Body of pancreas (tissue), 4 donors: ENCODE data around the gene CORIN. TPM values are rescaled to one million over a fixed set of nuclear protein-coding genes. Genes with fewer than 3 reads are reported as not detected.

Experiments used
- ATAC-seq: fragments of 150-250 bp; one replicate; pipeline ENCODE4 v1.9.1; 2016
- DNase-seq, 4 donors: peaks; one replicate each; pipeline ENCODE4 v3.0.0-alpha.2; 2019
- H3K27ac ChIP-seq, 4 donors: fragments of 200-600 bp; sonication (generic); 1 replicate in 3 of 4; 2 replicates in 1 of 4; pipeline versions ENCODE4 v1.5.1 to v1.6.1; 2016 to 2019; ENCODE audit warnings: mild to moderate bottlenecking in 1 of 4, mixed read lengths in 1 of 4, moderate library complexity in 1 of 4
- H3K27me3 ChIP-seq, 2 donors: fragments of 200-600 bp; sonication (generic); one replicate each; pipeline ENCODE4 v1.6.0; 2016; ENCODE audit warnings: mild to moderate bottlenecking in 1 of 2
- H3K36me3 ChIP-seq, 2 donors: fragments of 200-600 bp; sonication (generic); replicated peaks in 1 of 2; 2 replicates each; pipeline ENCODE4 v1.5.1; 2016; ENCODE audit warnings: low read depth in 2 of 2; ENCODE audit not compliant: insufficient read depth in 1 of 2
- H3K4me1 ChIP-seq: fragments of 200-600 bp; sonication (generic); one replicate; pipeline ENCODE4 v1.6.0; 2016
- H3K4me3 ChIP-seq, 2 donors: fragments of 200-600 bp; sonication (generic); 1 replicate in 1 of 2; 2 replicates in 1 of 2; pipeline ENCODE4 v1.5.1; 2016 to 2019
- H3K9me3 ChIP-seq, 3 donors: fragments of 200-600 bp; sonication (generic); 1 replicate in 2 of 3; 2 replicates in 1 of 3; pipeline ENCODE4 v1.5.1; 2016
- CTCF ChIP-seq, 7 experiments: fragments of 450-650 bp in 4 of 7; fragments of 200-600 bp in 3 of 7; sonication (generic) in 3 of 7; IDR thresholded peaks; one replicate each; pipeline ENCODE4 v1.5.1; 2016 to 2019; ENCODE audit warnings: antibody characterized with exemption in 7 of 7
- POLR2A ChIP-seq, 3 donors: fragments of 450-650 bp; IDR thresholded peaks; one replicate each; pipeline ENCODE4 v1.6.1; 2016; ENCODE audit warnings: antibody characterized with exemption in 3 of 3, mild to moderate bottlenecking in 2 of 3
- WGBS, 2 donors: methylation state at CpG; one replicate each; pipeline ENCODE4 v1.1.5; 2017; 5-methylcytosine and 5-hydroxymethylcytosine counted together
- intact Hi-C: fragments of 100-400 bp; cut with DNase I; formaldehyde crosslinking; loops from one replicate; pipeline ENCODE4 v1.15.1; 2023
- total RNA-seq, 2 donors: library from RNA; depleted of rRNA; stranded (reverse); fragments of >200 nt; gene quantifications; one replicate each; pipeline ENCODE4 v1.1.0, GENCODE V29; 2016

The CORIN gene
- total RNA-seq, 2 donors from 2014 or later: 0.33 to 1.3 TPM

GRCh38 chr4:47804598-47804997 lies 33.3 kb downstream of the CORIN start:
- TF ChIP-seq CTCF (IDR thresholded peaks at IDR 0.05) (no peak), POLR2A (IDR thresholded peaks at IDR 0.05) (no peak)
- H3K9me3 ChIP-seq: no peaks in the 10 kb centered on the region
- intact Hi-C loops: no loop called here
- H3K27ac ChIP-seq: no peak overlapping the region
- DNase-seq (no peak), ATAC-seq (no peak)
- H3K27me3 ChIP-seq: no peaks in the 10 kb centered on the region
- no peak overlapping the region for H3K4me3 ChIP-seq
- 84 to 93% methylated on average over 7 of the region's 7 CpGs for WGBS, 2 donors
- H3K36me3 ChIP-seq: no peaks in the 10 kb centered on the region
- no peaks in the 10 kb centered on the region for H3K4me1 ChIP-seq

DNA sequence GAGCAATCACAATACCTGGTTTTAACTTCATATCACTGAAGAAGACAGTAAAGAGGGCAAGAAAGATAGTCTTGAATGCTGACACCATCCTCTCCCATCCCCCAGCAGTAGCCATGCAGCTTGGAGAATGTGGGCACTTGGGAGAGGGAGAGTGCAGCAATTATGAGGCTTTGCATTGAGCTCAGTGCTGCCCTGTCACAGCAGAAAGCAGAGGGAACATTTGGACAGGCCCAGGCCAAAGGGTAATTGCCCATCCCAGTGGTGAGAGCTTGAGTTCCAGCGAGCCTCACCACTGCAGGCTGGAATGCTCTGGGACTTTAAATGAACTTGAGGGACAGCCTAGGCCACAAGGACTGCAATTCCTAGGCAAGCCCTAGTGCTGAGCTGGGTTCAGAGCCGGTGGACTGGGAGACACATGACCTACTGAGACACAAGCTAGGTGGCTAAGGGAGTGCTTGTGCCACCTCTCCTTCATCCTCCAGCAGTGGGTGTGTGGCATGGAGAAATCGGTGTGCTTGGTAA lies 36.3 kb downstream of the CORIN start:
- ATAC-seq (no peak), DNase-seq (no peak)
- no peaks in the 10 kb centered on the region for H3K4me1 ChIP-seq
- intact Hi-C loops: no loop called here
- H3K27me3 ChIP-seq: no peaks in the 10 kb centered on the region
- no peaks in the 10 kb centered on the region for H3K36me3 ChIP-seq
- WGBS, 2 donors: 76 to 82% methylated on average over 3 of the region's 3 CpGs
- H3K27ac ChIP-seq: no peak overlapping the region
- H3K9me3 ChIP-seq: no peaks in the 10 kb centered on the region
- TF ChIP-seq POLR2A (IDR thresholded peaks at IDR 0.05) (no peak), CTCF (IDR thresholded peaks at IDR 0.05) (no peak)
- H3K4me3 ChIP-seq: no peak overlapping the region

- WGBS, 2 donors: 37% methylated on average over 3 of the region's 3 CpGs
- Histone ChIP-seq H3K4me1 (no peaks in the 10 kb centered on the region), H3K27ac (no peak overlapping the region), H3K27me3 (no peaks in the 10 kb centered on the region), H3K36me3 (no peaks in the 10 kb centered on the region), H3K9me3 (no peaks in the 10 kb centered on the region), H3K4me3 (no peak overlapping the region)
- TF ChIP-seq POLR2A (IDR thresholded peaks at IDR 0.05) (no peak), CTCF (IDR thresholded peaks at IDR 0.05) (no peak)
- no peak for ATAC-seq
- intact Hi-C loops: no loop called here
- DNase-seq: no peak
These were observed 39.7 kb downstream of the CORIN start for GRCh38 chr4:47798165-47798564.

DNA sequence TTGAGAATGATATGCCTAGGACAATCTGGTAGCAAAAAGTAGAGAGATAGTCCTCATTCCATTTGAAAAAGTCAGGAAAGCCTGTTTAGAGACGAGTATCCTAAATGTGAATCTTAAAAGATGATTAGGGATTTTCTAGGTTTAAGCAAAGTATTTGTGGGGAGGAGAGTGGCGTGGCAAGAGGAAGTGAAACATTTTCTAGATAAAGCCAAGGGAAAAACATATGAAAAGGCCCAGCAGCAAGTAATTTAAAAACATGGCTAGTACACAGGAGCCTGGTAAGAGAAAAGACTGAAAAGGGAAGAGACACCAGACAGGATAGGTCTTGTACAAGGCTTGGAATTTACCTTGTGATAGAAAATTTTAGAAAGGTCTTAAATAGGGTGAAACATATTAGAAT lies 45.9 kb downstream of the CORIN start:
- Histone ChIP-seq H3K27ac (no peak overlapping the region), H3K27me3 (no peaks in the 10 kb centered on the region), H3K36me3 (no peaks in the 10 kb centered on the region), H3K4me1 (no peaks in the 10 kb centered on the region), H3K4me3 (no peak overlapping the region), H3K9me3 (no peaks in the 10 kb centered on the region)
- 71 to 78% methylated on average over 2 of the region's 2 CpGs for WGBS, 2 donors
- TF ChIP-seq CTCF (IDR thresholded peaks at IDR 0.05) (no peak), POLR2A (IDR thresholded peaks at IDR 0.05) (no peak)
- intact Hi-C loops: no loop called here
- DNase-seq (no peak), ATAC-seq (no peak)

DNA sequence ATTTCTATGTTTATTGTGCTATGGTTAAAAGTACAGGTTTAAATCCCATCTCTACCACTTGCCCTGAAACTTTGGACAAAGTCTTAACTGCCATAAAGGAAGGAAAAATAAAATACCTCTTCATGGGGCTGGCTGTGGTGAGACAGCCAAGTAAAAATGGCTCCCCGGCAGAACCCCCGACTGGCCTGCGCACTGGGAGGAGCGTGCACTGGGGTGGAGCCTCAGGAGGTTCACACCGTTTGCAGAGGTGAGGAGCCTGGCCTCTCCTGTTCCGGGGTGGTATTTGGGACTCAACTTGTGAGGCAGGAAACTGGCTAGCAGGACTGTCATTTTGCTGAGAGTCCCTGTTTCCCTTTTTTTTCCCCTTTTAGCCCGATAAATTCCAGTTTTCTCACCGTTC lies 47.8 kb downstream of the CORIN start:
- DNase-seq (no peak), ATAC-seq (no peak)
- WGBS, 2 donors: 87 to 89% methylated on average over 8 of the region's 8 CpGs
- Histone ChIP-seq H3K27ac (no peak overlapping the region), H3K9me3 (no peaks in the 10 kb centered on the region), H3K27me3 (no peaks in the 10 kb centered on the region), H3K4me1 (no peaks in the 10 kb centered on the region), H3K4me3 (no peak overlapping the region), H3K36me3 (no peaks in the 10 kb centered on the region)
- intact Hi-C loops: no loop called here
- TF ChIP-seq CTCF (IDR thresholded peaks at IDR 0.05) (no peak), POLR2A (IDR thresholded peaks at IDR 0.05) (no peak)
